Spleen (tissue), 11 donors: ENCODE data around the gene ATOSA. TPM values are rescaled to one million over a fixed set of nuclear protein-coding genes. Genes with fewer than 3 reads are reported as not detected.

Source experiments
- DNase-seq: peaks from one replicate; pipeline ENCODE4 v3.0.0-alpha.2; 2020
- H3K27ac ChIP-seq, 8 donors: fragments of 200-600 bp; sonication (generic) in 7 of 8; 1 replicate in 4 of 8; 2 replicates in 4 of 8; pipeline versions ENCODE4 v1.5.0 to v1.8.0; 2016 to 2021; ENCODE audit warnings: inconsistent platforms in 4 of 8, mild to moderate bottlenecking in 4 of 8, moderate library complexity in 1 of 8
- H3K27me3 ChIP-seq, 7 donors: fragments of 200-600 bp; sonication (generic) in 6 of 7; replicated peaks in 1 of 7; 1 replicate in 4 of 7; 2 replicates in 3 of 7; pipeline versions ENCODE4 v1.5.0 to v1.8.0; 2016 to 2021; ENCODE audit warnings: inconsistent platforms in 3 of 7, mild to moderate bottlenecking in 1 of 7
- H3K36me3 ChIP-seq, 6 donors: fragments of 200-600 bp; sonication (generic) in 5 of 6; 1 replicate in 4 of 6; 2 replicates in 2 of 6; pipeline versions ENCODE4 v1.5.0 to v1.8.0; 2016 to 2021; ENCODE audit warnings: inconsistent platforms in 2 of 6
- H3K4me1 ChIP-seq, 6 donors: fragments of 200-600 bp; sonication (generic) in 5 of 6; 1 replicate in 3 of 6; 2 replicates in 3 of 6; pipeline versions ENCODE4 v1.5.0 to v1.8.0; 2016 to 2021; ENCODE audit warnings: inconsistent platforms in 3 of 6
- H3K4me3 ChIP-seq, 8 donors: fragments of 200-600 bp; sonication (generic) in 7 of 8; 1 replicate in 4 of 8; 2 replicates in 4 of 8; pipeline versions ENCODE4 v1.5.0 to v1.8.0; 2016 to 2021; ENCODE audit warnings: inconsistent platforms in 4 of 8, mild to moderate bottlenecking in 4 of 8, moderate library complexity in 2 of 8
- H3K9me3 ChIP-seq, 8 donors: fragments of 200-600 bp; sonication (generic) in 7 of 8; 1 replicate in 4 of 8; 2 replicates in 4 of 8; pipeline versions ENCODE4 v1.5.0 to v1.8.0; 2016 to 2021; ENCODE audit warnings: inconsistent platforms in 4 of 8
- POLR2A ChIP-seq, 3 donors: fragments of 450-650 bp; IDR thresholded peaks; one replicate each; pipeline ENCODE4 v1.5.1; 2017; ENCODE audit warnings: antibody characterized with exemption in 3 of 3, mild to moderate bottlenecking in 1 of 3
- POLR2AphosphoS5 ChIP-seq, 3 donors: sonication (generic); formaldehyde crosslinking; IDR thresholded peaks; one replicate each; pipeline ENCODE4 v1.5.1; 2017; ENCODE audit warnings: antibody characterized with exemption in 3 of 3
- WGBS, 5 donors: extraction: QIAGEN DNeasy Blood & Tissue Kit in 3 of 5; methylation state at CpG; one replicate each; pipeline versions ENCODE4 v1.1.5 to v1.1.7; 2013 to 2018; 5-methylcytosine and 5-hydroxymethylcytosine counted together
- intact Hi-C: fragments of 100-400 bp; cut with DNase I; formaldehyde crosslinking; loops from one replicate; pipeline ENCODE4 v1.15.0; 2023; ENCODE audit warnings: low total_unique reads
- polyA plus RNA-seq, 3 donors: library from polyadenylated mRNA; stranded (reverse); fragments of 200-250 nt; gene quantifications; one replicate each; pipeline ENCODE4 v1.2.1, GENCODE V29; 2013
- total RNA-seq, 7 donors: library from RNA; depleted of rRNA in 3 of 7; stranded (reverse); fragments of >200 nt in 3 of 7; fragmentation: NEBNext Ultra II Directional in 4 of 7; extraction: Animal tissue kit (Norgen Biotek cat#: 25700) in 4 of 7; gene quantifications; one replicate each; pipeline versions ENCODE4 v1.1.0 to v1.2.1, GENCODE V29; 2016 to 2021
- TF ChIP-seq, protein P1 (sequence below), 11 experiments: fragments of 200-600 bp in 7 of 11; fragments of 450-650 bp in 4 of 11; sonication (generic) in 4 of 11; IDR thresholded peaks in 8 of 11; conservative IDR thresholded peaks in 3 of 11; 1 replicate in 7 of 11; 2 replicates in 4 of 11; pipeline versions ENCODE4 v1.4.0 to v1.8.0; 2016 to 2021; ENCODE audit warnings: antibody characterized with exemption in 11 of 11, inconsistent platforms in 4 of 11, mild to moderate bottlenecking in 1 of 11
- donor health status: healthy with polysubstance abuse.
- donor health status: DM: no; HTN: no; CAD: no; lungs with moderate emphysema.
- donor health status: DM: no; HTN: no; CAD: no.
- donor health status: Bipolar disorder and iron deficiency.
- donor health status: healthy.
- donor health status: DM: no; HTN: no; CAD: no.
- donor health status: DM: yes; HTN: yes; CAD: no.

ATOSA gene
- total and polyA plus RNA-seq, 10 donors = 57.0 to 148 (median 74.7) TPM

DNA sequence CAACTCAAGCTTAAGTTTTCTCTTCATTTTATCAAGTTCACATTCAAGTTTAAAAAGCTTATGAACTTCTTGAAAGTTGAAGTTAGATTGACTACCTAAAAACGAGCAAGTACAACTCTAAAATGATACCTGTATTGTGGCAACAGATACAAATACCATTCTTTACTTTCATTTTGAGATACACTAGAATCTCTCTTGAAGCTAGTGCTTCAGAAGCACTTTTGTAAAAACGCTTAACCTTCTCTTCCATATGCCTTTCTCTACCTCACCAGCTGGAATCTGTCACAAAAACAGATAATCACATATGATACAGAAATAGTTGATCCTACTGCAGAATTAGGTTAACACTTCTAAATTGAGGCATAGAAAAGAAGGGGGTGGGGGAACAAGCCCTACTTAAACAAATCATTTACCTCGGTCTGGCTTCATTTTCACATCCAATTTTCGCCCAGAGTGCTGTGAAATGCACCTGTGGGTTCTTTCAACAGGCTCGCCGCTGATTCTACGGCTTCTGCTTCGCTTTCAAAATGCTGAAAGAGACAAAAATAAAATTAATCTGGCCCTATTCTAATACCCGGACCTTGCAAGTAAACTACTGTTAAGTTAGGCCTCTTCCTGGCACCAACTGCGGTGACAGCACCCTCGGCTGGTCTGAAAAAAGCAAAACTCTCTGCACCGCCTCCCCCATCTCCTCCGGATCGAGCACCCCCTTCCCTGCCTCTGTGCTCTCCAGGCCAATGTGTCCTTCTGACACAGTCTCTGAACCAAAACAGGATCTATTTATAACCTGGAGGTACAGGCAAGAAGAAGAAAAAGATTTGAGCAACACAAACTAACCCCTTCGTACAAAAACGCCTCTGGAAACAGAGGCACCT is 1.4 kb downstream of the ATOSA start:
- Histone ChIP-seq H3K4me1 (peaks cover 25 to 86% (median 80%) of the 10 kb centered on the region in 6 donors), H3K9me3 (no peaks in the 10 kb centered on the region), H3K4me3 (peak overlapping the region; percentile 56 to 88 (median 84)), H3K27ac (peak overlapping the region; percentile 95 to 99 (median 99)), H3K27me3 (no peaks in the 10 kb centered on the region), H3K36me3 (peaks cover 0 to 44% (median 11%) of the 10 kb centered on the region in 6 donors)
- DNase-seq = peak; percentile 88
- intact Hi-C loops = loop anchor here (5.0 kb wide), 1 partner anchor 49 kb away; no protein-coding TSS in a partner anchor
- WGBS, 5 donors = 1 to 2% (median 1%) methylated on average over 16 of the region's 16 CpGs
- TF ChIP-seq, protein P1, sequence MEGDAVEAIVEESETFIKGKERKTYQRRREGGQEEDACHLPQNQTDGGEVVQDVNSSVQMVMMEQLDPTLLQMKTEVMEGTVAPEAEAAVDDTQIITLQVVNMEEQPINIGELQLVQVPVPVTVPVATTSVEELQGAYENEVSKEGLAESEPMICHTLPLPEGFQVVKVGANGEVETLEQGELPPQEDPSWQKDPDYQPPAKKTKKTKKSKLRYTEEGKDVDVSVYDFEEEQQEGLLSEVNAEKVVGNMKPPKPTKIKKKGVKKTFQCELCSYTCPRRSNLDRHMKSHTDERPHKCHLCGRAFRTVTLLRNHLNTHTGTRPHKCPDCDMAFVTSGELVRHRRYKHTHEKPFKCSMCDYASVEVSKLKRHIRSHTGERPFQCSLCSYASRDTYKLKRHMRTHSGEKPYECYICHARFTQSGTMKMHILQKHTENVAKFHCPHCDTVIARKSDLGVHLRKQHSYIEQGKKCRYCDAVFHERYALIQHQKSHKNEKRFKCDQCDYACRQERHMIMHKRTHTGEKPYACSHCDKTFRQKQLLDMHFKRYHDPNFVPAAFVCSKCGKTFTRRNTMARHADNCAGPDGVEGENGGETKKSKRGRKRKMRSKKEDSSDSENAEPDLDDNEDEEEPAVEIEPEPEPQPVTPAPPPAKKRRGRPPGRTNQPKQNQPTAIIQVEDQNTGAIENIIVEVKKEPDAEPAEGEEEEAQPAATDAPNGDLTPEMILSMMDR (IDR thresholded peaks at IDR 0.05 in 8 of 11, conservative IDR thresholded peaks at IDR 0.05 in 3 of 11) = no peak
- peak in 1 of 3 donors; percentile 35 for TF ChIP-seq POLR2AphosphoS5 (IDR thresholded peaks at IDR 0.05)

DNA sequence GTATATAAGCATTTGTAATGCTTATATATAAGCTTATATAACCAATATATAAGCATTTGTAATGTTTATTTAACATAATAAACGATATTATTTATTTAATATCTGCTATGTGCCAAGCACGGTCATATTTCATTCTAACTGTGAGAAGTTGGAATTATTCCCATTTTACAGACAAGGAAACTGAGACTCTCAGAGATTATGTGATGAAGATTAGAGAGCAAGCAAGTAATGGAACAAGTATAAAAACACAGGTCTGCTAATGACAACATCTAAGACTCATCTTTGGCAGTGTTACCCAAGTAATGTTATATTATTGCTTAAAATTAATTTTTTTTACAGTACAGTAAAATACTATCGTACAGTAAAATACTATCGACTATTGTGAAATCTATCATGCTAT is 4.4 kb downstream of the ATOSA start:
- DNase-seq = no peak
- TF ChIP-seq POLR2AphosphoS5 (IDR thresholded peaks at IDR 0.05) (no peak), POLR2A (IDR thresholded peaks at IDR 0.05) (no peak)
- TF ChIP-seq, protein P1 (IDR thresholded peaks at IDR 0.05 in 8 of 11, conservative IDR thresholded peaks at IDR 0.05 in 3 of 11) = no peak
- intact Hi-C loops = loop anchor here (5.0 kb wide), 1 partner anchor 52 kb away; no protein-coding TSS in a partner anchor
- no peak overlapping the region for H3K27ac ChIP-seq
- H3K4me3 ChIP-seq = peak overlapping the region in 1 of 8 donors; percentile 35
- H3K36me3 ChIP-seq = peaks cover 0 to 74% (median 30%) of the 10 kb centered on the region in 6 donors
- H3K4me1 ChIP-seq = peaks cover 23 to 72% (median 53%) of the 10 kb centered on the region in 6 donors
- 72 to 92% (median 83%) methylated on average over 4 of the region's 4 CpGs for WGBS, 5 donors
- no peaks in the 10 kb centered on the region for H3K9me3 ChIP-seq
- H3K27me3 ChIP-seq = no peaks in the 10 kb centered on the region

DNA sequence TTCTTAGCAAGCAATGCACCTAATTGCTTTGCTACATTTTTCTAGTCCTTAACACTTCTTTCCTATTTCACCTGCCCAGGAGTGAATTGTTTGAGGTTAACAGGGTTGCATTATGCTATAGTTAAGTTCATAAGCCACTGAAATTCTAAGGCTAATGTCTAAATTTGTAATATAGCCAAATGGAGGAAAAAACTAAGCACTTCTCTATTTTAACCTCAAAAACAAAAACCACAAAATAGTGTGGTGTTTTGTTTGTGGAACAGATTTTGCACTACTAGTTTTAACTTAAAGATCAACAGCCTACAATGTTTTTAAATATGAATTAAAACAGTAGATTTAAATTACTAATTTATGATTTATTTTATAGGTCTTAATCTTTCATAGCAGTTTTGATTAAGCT is 5.5 kb downstream of the ATOSA start:
- H3K4me1 ChIP-seq = peaks cover 22 to 74% (median 52%) of the 10 kb centered on the region in 6 donors
- H3K27ac ChIP-seq = no peak overlapping the region
- H3K27me3 ChIP-seq = no peaks in the 10 kb centered on the region
- DNase-seq = no peak
- H3K4me3 ChIP-seq = no peak overlapping the region
- TF ChIP-seq, protein P1 (IDR thresholded peaks at IDR 0.05 in 8 of 11, conservative IDR thresholded peaks at IDR 0.05 in 3 of 11) = no peak
- TF ChIP-seq POLR2AphosphoS5 (IDR thresholded peaks at IDR 0.05) = no peak
- no peak for TF ChIP-seq POLR2A (IDR thresholded peaks at IDR 0.05)
- peaks cover 0 to 85% (median 38%) of the 10 kb centered on the region in 6 donors for H3K36me3 ChIP-seq
- H3K9me3 ChIP-seq = no peaks in the 10 kb centered on the region
- intact Hi-C loops = no loop called here

DNA sequence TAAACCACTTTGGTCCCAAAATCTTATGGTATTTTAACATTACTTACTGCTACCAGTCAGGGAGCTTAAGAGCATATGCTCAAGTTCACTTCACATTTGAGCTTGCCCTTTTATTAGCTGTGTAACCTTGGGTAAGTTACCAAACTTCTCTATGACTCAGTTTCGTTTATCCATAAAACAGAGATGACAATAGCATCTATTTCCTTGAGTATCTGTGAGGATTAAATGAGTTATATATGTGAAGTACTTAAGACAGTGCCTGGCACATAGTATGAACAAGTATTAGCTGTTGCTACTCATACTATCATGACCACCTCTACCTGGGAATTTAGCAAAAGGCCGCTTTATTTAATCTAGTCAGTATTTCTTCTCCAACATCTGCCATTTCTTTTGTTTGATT is 5.9 kb downstream of the ATOSA start:
- intact Hi-C loops = no loop called here
- Histone ChIP-seq H3K4me3 (no peak overlapping the region), H3K36me3 (peaks cover 0 to 89% (median 42%) of the 10 kb centered on the region in 6 donors), H3K27me3 (no peaks in the 10 kb centered on the region), H3K9me3 (no peaks in the 10 kb centered on the region), H3K4me1 (peaks cover 22 to 78% (median 53%) of the 10 kb centered on the region in 6 donors), H3K27ac (no peak overlapping the region)
- no peak for TF ChIP-seq POLR2A (IDR thresholded peaks at IDR 0.05)
- TF ChIP-seq, protein P1 (IDR thresholded peaks at IDR 0.05 in 8 of 11, conservative IDR thresholded peaks at IDR 0.05 in 3 of 11) = no peak
- TF ChIP-seq POLR2AphosphoS5 (IDR thresholded peaks at IDR 0.05) = no peak
- no peak for DNase-seq
- WGBS, 5 donors = 74 to 87% (median 81%) methylated on average over 2 of the region's 2 CpGs
